Measurements from ENCODE around the gene TADA3. TPM values are rescaled to one million over a fixed set of nuclear protein-coding genes. Genes with fewer than 3 reads are reported as not detected.

The TADA3 gene
- total and polyA plus RNA-seq, 12 donors: 38.5 to 59.6 (median 43.5) TPM

DNA sequence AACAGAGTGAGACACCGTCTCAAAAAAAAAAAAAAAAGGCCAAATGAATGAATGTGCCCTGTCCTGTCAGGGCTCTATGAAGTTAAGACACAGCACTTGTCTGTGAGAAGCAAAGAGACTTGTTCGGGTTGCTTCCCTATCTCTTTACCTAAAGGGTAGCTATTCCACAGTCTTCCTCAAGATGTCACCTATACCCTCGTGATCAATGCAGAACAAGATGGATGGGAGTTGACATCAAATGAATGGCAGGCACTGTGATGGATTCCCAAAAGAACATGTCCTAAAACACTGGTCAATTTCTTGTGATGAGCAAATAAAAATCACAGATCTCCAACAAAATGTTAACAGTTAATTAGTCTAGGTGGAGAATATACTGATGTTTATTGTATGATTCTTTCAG, 9.5 kb downstream of the TADA3 start:
- no peak overlapping the region for H3K4me3 ChIP-seq
- H3K27me3 ChIP-seq: no peaks in the 10 kb centered on the region
- ATAC-seq (no peak), DNase-seq (no peak)
- peaks cover 0 to 83% (median 34%) of the 10 kb centered on the region in 9 donors for H3K36me3 ChIP-seq
- H3K9me3 ChIP-seq: no peaks in the 10 kb centered on the region
- TF ChIP-seq, protein P1, sequence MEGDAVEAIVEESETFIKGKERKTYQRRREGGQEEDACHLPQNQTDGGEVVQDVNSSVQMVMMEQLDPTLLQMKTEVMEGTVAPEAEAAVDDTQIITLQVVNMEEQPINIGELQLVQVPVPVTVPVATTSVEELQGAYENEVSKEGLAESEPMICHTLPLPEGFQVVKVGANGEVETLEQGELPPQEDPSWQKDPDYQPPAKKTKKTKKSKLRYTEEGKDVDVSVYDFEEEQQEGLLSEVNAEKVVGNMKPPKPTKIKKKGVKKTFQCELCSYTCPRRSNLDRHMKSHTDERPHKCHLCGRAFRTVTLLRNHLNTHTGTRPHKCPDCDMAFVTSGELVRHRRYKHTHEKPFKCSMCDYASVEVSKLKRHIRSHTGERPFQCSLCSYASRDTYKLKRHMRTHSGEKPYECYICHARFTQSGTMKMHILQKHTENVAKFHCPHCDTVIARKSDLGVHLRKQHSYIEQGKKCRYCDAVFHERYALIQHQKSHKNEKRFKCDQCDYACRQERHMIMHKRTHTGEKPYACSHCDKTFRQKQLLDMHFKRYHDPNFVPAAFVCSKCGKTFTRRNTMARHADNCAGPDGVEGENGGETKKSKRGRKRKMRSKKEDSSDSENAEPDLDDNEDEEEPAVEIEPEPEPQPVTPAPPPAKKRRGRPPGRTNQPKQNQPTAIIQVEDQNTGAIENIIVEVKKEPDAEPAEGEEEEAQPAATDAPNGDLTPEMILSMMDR (IDR thresholded peaks at IDR 0.05): peak in 3 of 9 donors; percentile 13 to 28 (median 16)
- peaks cover 0 to 56% (median 0%) of the 10 kb centered on the region in 9 donors for H3K4me1 ChIP-seq
- intact Hi-C loops (cut with DNase I): no loop called here
- whole genome bisulfite sequencing, 2 donors: 48 to 68% methylated on average over 3 of the region's 3 CpGs
- peak overlapping the region in 1 of 10 donors; percentile 90 for H3K27ac ChIP-seq

- intact Hi-C loops (cut with DNase I): no loop called here
- H3K27me3 ChIP-seq: no peaks in the 10 kb centered on the region
- no peak for DNase-seq
- TF ChIP-seq, protein P1 (IDR thresholded peaks at IDR 0.05): no peak
- peaks cover 0 to 63% (median 0%) of the 10 kb centered on the region in 9 donors for H3K4me1 ChIP-seq
- H3K36me3 ChIP-seq: peaks cover 0 to 77% (median 34%) of the 10 kb centered on the region in 9 donors
- H3K27ac ChIP-seq: peak overlapping the region in 1 of 10 donors; percentile 90
- no peak overlapping the region for H3K4me3 ChIP-seq
- WGBS, 2 donors: 75 to 86% methylated on average over 3 of the region's 3 CpGs
- H3K9me3 ChIP-seq: no peaks in the 10 kb centered on the region
- ATAC-seq: no peak
Observed at GRCh38 chr3:9781978-9782603, 10.2 kb downstream of the TADA3 start.

- Histone ChIP-seq H3K4me1 (peaks cover 0 to 67% (median 0%) of the 10 kb centered on the region in 9 donors), H3K27me3 (no peaks in the 10 kb centered on the region), H3K9me3 (no peaks in the 10 kb centered on the region), H3K27ac (peak overlapping the region in 1 of 10 donors; percentile 90), H3K36me3 (peaks cover 0 to 71% (median 34%) of the 10 kb centered on the region in 9 donors), H3K4me3 (no peak overlapping the region)
- ATAC-seq (no peak), DNase-seq (no peak)
- WGBS, 2 donors: 86 to 91% methylated on average over 1 of the region's 1 CpG
- intact Hi-C loops (cut with DNase I): no loop called here
- TF ChIP-seq, protein P1 (IDR thresholded peaks at IDR 0.05): no peak
Observed at GRCh38 chr3:9781551-9781950, 10.7 kb downstream of the TADA3 start.

DNA sequence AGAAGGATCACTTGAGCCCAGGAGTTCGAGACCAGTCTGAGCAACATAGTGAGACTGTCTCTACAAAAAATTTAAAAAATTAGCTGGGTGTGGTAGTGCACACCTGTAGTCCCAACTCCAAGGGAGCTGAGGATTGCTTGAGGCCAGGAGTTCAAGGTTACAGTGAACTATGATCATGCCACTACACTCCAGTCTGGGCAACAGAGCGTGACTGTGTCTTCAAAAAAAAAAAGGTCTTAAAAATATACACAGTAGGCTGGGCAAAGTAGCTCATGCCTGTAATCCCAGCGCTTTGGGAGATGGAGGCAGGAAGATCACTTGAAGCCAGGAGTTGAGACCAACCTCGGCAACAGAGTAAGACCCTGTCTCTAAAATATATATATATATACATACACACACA, 11.4 kb downstream of the TADA3 start:
- DNase-seq (no peak), ATAC-seq (no peak)
- Histone ChIP-seq H3K27ac (peak overlapping the region in 2 of 10 donors; percentile 22 to 90), H3K4me3 (no peak overlapping the region), H3K27me3 (no peaks in the 10 kb centered on the region), H3K4me1 (peaks cover 0 to 67% (median 0%) of the 10 kb centered on the region in 9 donors), H3K9me3 (no peaks in the 10 kb centered on the region), H3K36me3 (peaks cover 0 to 65% (median 34%) of the 10 kb centered on the region in 9 donors)
- intact Hi-C loops (cut with DNase I): no loop called here
- TF ChIP-seq, protein P1 (IDR thresholded peaks at IDR 0.05): no peak
- WGBS, 2 donors: 92 to 95% methylated on average over 4 of the region's 4 CpGs
